Gastrocnemius medialis (tissue), 4 donors: Measurements from ENCODE around the gene BOLA1. TPM values are rescaled to one million over a fixed set of nuclear protein-coding genes. Genes with fewer than 3 reads are reported as not detected.
A peak's percentile ranks its signal among the peaks of the same experiment; 100 is the strongest.
"Not testable (repeated sequence)": the region's sequence is repeated elsewhere in the genome, so short reads cannot be mapped to it uniquely, and the experiment has no call there.

Source experiments
- ATAC-seq, 2 donors: fragments of 150-250 bp; one replicate each; pipeline ENCODE4 v1.9.1; 2016
- DNase-seq, 2 donors: peaks; one replicate each; pipeline ENCODE4 v3.0.0-alpha.2; 2019
- H3K27ac ChIP-seq, 4 donors: fragments of 200-600 bp; sonication (generic); 1 replicate in 1 of 4; 2 replicates in 3 of 4; pipeline ENCODE4 v1.5.1; 2016 to 2018; ENCODE audit warnings: mild to moderate bottlenecking in 2 of 4, moderate library complexity in 1 of 4
- H3K27me3 ChIP-seq, 3 donors: fragments of 200-600 bp; sonication (generic) in 2 of 3; 1 replicate in 1 of 3; 2 replicates in 2 of 3; pipeline versions ENCODE4 v1.5.1 to v1.6.0; 2016 to 2019; ENCODE audit warnings: mild to moderate bottlenecking in 1 of 3, moderate library complexity in 1 of 3
- H3K36me3 ChIP-seq, 2 donors: fragments of 200-600 bp; sonication (generic) in 1 of 2; one replicate each; pipeline ENCODE4 v1.5.1; 2017 to 2018
- H3K4me1 ChIP-seq, 2 donors: fragments of 200-600 bp; sonication (generic) in 1 of 2; one replicate each; pipeline ENCODE4 v1.5.1; 2016 to 2017; ENCODE audit warnings: mild to moderate bottlenecking in 2 of 2
- H3K4me3 ChIP-seq, 4 donors: fragments of 200-600 bp; sonication (generic) in 3 of 4; 1 replicate in 1 of 4; 2 replicates in 3 of 4; pipeline ENCODE4 v1.5.1; 2016 to 2019; ENCODE audit warnings: mild to moderate bottlenecking in 2 of 4
- H3K9me3 ChIP-seq, 3 donors: fragments of 200-600 bp; sonication (generic) in 2 of 3; 1 replicate in 1 of 3; 2 replicates in 2 of 3; pipeline ENCODE4 v1.5.1; 2016 to 2019
- POLR2A ChIP-seq, 2 donors: fragments of 450-650 bp; IDR thresholded peaks; one replicate each; pipeline ENCODE4 v1.6.1; 2017; ENCODE audit warnings: antibody characterized with exemption in 2 of 2, mild to moderate bottlenecking in 2 of 2, moderate library complexity in 2 of 2
- in situ Hi-C, 4 donors: fragments of 200-750 bp; cut with MboI; loops; one replicate each; pipeline versions ENCODE4 v1.15.0 to v1.8.0; 2017; ENCODE audit warnings: low sequenced_read_pairs in 4 of 4
- intact Hi-C: fragments of 100-400 bp; cut with DNase I; formaldehyde crosslinking; loops from one replicate; pipeline ENCODE4 v1.15.1; 2023; ENCODE audit warnings: low total_unique reads
- total RNA-seq, 4 donors: library from RNA; depleted of rRNA; stranded (reverse); fragments of >200 nt; gene quantifications; one replicate each; pipeline versions ENCODE4 v1.1.0 to v1.2.3, GENCODE V29; 2016
- TF ChIP-seq, protein P1 (sequence below), 5 experiments: fragments of 450-650 bp in 3 of 5; fragments of 200-600 bp in 2 of 5; sonication (generic) in 2 of 5; IDR thresholded peaks in 4 of 5; conservative IDR thresholded peaks in 1 of 5; 1 replicate in 4 of 5; 2 replicates in 1 of 5; pipeline ENCODE4 v1.5.1; 2016 to 2019; ENCODE audit warnings: antibody characterized with exemption in 5 of 5, mild to moderate bottlenecking in 3 of 5, moderate library complexity in 3 of 5

BOLA1 gene
- total RNA-seq, 4 donors from 2014 or later: 17.0 to 35.4 (median 28.7) TPM

GRCh38 chr1:149866887-149867286, 32.5 kb upstream of the BOLA1 start:
- ATAC-seq, H3K4me3 ChIP-seq, DNase-seq, intact Hi-C loops, H3K27ac ChIP-seq, H3K4me1 ChIP-seq, H3K9me3 ChIP-seq, in situ Hi-C loops, H3K36me3 ChIP-seq, H3K27me3 ChIP-seq: not testable (repeated sequence)

- in situ Hi-C loops, H3K9me3 ChIP-seq, H3K4me3 ChIP-seq, H3K27me3 ChIP-seq, ATAC-seq, intact Hi-C loops, H3K36me3 ChIP-seq, DNase-seq, H3K27ac ChIP-seq: not testable (repeated sequence)
- peaks cover 11 to 12% of the 10 kb centered on the region in 2 donors for H3K4me1 ChIP-seq
Observed at GRCh38 chr1:149873060-149873459, 26.3 kb upstream of the BOLA1 start.

DNA sequence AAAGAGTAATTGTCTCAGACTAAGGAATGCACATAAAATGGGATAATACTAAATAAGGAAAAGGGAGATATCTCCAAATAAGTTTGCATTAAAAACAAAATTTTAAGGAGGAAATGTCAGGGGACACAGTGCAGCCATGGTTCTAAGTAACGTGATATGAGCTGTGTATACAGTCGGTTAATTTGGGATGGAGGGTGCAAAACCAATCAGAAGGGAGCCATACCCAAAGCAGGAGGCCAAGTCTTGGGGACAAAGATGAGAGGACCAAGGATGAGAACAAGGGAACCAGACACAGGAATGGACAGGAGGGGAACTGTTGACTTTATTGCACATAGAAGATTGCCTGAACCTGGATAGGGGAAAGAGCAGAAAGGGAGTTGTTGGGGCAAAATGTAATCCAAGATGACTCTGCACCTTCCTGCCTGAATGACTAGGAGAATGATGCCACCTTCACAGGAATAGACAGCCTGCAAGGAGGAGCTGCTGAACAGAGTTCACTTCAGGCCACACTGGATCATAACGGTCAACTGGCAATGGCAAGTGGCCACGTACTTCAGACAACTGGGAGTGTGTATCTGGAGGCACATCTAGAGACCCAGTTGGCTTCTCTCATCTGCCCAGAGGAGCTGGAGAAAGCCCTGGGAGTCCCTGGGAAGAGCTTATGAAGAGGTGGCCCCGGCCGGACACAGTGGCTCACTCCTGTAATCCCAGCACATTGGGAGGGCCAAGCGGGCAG, 22.0 kb upstream of the BOLA1 start:
- Histone ChIP-seq H3K27me3 (no peaks in the 10 kb centered on the region), H3K9me3 (no peaks in the 10 kb centered on the region), H3K4me1 (peaks cover 11 to 12% of the 10 kb centered on the region in 2 donors), H3K4me3 (no peak overlapping the region), H3K36me3 (no peaks in the 10 kb centered on the region), H3K27ac (peak overlapping the region in 2 of 4 donors; percentile 48 to 64)
- TF ChIP-seq, protein P1, sequence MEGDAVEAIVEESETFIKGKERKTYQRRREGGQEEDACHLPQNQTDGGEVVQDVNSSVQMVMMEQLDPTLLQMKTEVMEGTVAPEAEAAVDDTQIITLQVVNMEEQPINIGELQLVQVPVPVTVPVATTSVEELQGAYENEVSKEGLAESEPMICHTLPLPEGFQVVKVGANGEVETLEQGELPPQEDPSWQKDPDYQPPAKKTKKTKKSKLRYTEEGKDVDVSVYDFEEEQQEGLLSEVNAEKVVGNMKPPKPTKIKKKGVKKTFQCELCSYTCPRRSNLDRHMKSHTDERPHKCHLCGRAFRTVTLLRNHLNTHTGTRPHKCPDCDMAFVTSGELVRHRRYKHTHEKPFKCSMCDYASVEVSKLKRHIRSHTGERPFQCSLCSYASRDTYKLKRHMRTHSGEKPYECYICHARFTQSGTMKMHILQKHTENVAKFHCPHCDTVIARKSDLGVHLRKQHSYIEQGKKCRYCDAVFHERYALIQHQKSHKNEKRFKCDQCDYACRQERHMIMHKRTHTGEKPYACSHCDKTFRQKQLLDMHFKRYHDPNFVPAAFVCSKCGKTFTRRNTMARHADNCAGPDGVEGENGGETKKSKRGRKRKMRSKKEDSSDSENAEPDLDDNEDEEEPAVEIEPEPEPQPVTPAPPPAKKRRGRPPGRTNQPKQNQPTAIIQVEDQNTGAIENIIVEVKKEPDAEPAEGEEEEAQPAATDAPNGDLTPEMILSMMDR (IDR thresholded peaks at IDR 0.05 in 4 of 5, conservative IDR thresholded peaks at IDR 0.05 in 1 of 5): no peak
- TF ChIP-seq POLR2A (IDR thresholded peaks at IDR 0.05): no peak
- DNase-seq (peak in 1 of 2 donors; percentile 75), ATAC-seq (peak; percentile 70 to 96)
- intact Hi-C loops (no loop called here), in situ Hi-C loops (no loop called here)

DNA sequence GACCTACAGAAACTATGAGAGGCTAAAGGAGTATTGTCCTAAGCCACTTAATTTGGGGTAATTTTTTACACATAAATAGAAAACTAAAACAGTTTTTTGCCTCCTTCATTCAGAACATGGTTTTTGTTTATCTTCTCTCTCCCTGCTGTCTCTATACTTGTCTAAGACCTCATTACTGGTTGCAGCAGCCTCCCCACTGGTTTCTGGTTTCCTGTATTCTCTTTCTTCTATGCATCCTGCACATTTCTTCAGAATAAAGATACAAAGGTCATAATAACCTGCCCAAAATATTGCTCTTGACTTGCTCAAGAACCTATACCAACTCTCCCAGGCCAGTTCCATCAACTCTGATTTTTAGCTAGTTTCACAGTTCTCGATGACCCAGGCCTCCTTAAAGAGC, 19.8 kb upstream of the BOLA1 start:
- H3K4me3 ChIP-seq: no peak overlapping the region
- in situ Hi-C loops (no loop called here), intact Hi-C loops (no loop called here)
- no peaks in the 10 kb centered on the region for H3K36me3 ChIP-seq
- DNase-seq (no peak), ATAC-seq (no peak)
- H3K9me3 ChIP-seq: no peaks in the 10 kb centered on the region
- H3K27ac ChIP-seq: no peak overlapping the region
- TF ChIP-seq POLR2A (IDR thresholded peaks at IDR 0.05): no peak
- TF ChIP-seq, protein P1 (IDR thresholded peaks at IDR 0.05 in 4 of 5, conservative IDR thresholded peaks at IDR 0.05 in 1 of 5): no peak
- no peaks in the 10 kb centered on the region for H3K27me3 ChIP-seq
- H3K4me1 ChIP-seq: peaks cover 23 to 24% of the 10 kb centered on the region in 2 donors

DNA sequence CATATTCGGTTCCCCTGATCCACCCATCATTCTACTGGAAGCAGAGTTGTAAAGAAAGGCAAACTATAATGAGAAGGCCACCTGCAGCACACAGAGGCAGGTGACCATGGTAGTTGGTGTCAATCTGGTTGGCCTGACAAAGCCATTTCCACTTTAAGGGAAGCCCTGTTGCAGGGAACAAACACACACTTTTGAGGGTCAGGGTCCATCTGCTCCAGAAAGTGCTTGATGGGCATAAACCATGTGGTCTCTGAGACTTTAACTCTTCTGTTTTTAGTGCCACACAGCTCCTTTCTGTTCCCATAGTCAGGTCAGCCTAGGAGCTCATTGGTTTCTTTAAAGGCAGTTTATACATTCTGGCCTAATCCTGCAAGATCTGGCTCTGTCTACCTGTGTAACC, 17.5 kb upstream of the BOLA1 start:
- ATAC-seq: no peak
- in situ Hi-C loops: no loop called here
- TF ChIP-seq, protein P1 (IDR thresholded peaks at IDR 0.05 in 4 of 5, conservative IDR thresholded peaks at IDR 0.05 in 1 of 5): no peak
- TF ChIP-seq POLR2A (IDR thresholded peaks at IDR 0.05): no peak

More for the DNA sequence above, 17.5 kb upstream of the BOLA1 start:
- Histone ChIP-seq H3K4me3 (no peak overlapping the region), H3K27me3 (no peaks in the 10 kb centered on the region), H3K36me3 (no peaks in the 10 kb centered on the region), H3K9me3 (no peaks in the 10 kb centered on the region), H3K4me1 (peaks cover 28 to 30% of the 10 kb centered on the region in 2 donors), H3K27ac (no peak overlapping the region)
- no peak for DNase-seq
- intact Hi-C loops: no loop called here
